Measurements from ENCODE around the gene ZNF423.

ZNF423 gene

GRCh38 chr16:49594153-49594552 lies 261.8 kb downstream of the ZNF423 start:
- no peak for DNase-seq

GRCh38 chr16:49593424-49594040 lies 262.4 kb downstream of the ZNF423 start:
- DNase-seq = no peak

GRCh38 chr16:49592546-49593423 lies 263.1 kb downstream of the ZNF423 start:
- peak; percentile 8 for DNase-seq

GRCh38 chr16:49590166-49590871 lies 265.6 kb downstream of the ZNF423 start:
- no peak for DNase-seq

- no peak for DNase-seq
Observed at GRCh38 chr16:49589544-49590031, 266.3 kb downstream of the ZNF423 start.

- DNase-seq = no peak
Observed at GRCh38 chr16:49588729-49589384, 267.1 kb downstream of the ZNF423 start.

GRCh38 chr16:49588026-49588425 lies 267.9 kb downstream of the ZNF423 start:
- DNase-seq = no peak

- no peak for DNase-seq
Observed at GRCh38 chr16:49587511-49587910, 268.4 kb downstream of the ZNF423 start.

GRCh38 chr16:49586466-49587450 lies 269.2 kb downstream of the ZNF423 start:
- no peak for DNase-seq

- DNase-seq = no peak
Observed at GRCh38 chr16:49585143-49585832, 270.6 kb downstream of the ZNF423 start.

- no peak for DNase-seq
Observed at GRCh38 chr16:49583911-49584310, 272.0 kb downstream of the ZNF423 start.

GRCh38 chr16:49581630-49582298 lies 274.1 kb downstream of the ZNF423 start:
- no peak for DNase-seq

- no peak for DNase-seq
Observed at GRCh38 chr16:49580751-49581303, 275.1 kb downstream of the ZNF423 start.

GRCh38 chr16:49578435-49579024 lies 277.4 kb downstream of the ZNF423 start:
- DNase-seq = no peak

GRCh38 chr16:49578018-49578417 lies 277.9 kb downstream of the ZNF423 start:
- DNase-seq = no peak

GRCh38 chr16:49576941-49577340 lies 279.0 kb downstream of the ZNF423 start:
- DNase-seq = no peak

- no peak for DNase-seq
Observed at GRCh38 chr16:49576173-49576494, 279.8 kb downstream of the ZNF423 start.

- DNase-seq = no peak
Observed at GRCh38 chr16:49575346-49576172, 280.4 kb downstream of the ZNF423 start.

- DNase-seq = no peak
Observed at GRCh38 chr16:49574826-49575225, 281.1 kb downstream of the ZNF423 start.
